ENCODE measurements around the gene GRID2. TPM values are rescaled to one million over a fixed set of nuclear protein-coding genes. Genes with fewer than 3 reads are reported as not detected.
"Not testable (repeated sequence)": the region's sequence is repeated elsewhere in the genome, so short reads cannot be mapped to it uniquely, and the experiment has no call there.

The GRID2 gene
- total RNA-seq, 2 donors from 2014 or later: 0.28 TPM; not detected in 1

DNA sequence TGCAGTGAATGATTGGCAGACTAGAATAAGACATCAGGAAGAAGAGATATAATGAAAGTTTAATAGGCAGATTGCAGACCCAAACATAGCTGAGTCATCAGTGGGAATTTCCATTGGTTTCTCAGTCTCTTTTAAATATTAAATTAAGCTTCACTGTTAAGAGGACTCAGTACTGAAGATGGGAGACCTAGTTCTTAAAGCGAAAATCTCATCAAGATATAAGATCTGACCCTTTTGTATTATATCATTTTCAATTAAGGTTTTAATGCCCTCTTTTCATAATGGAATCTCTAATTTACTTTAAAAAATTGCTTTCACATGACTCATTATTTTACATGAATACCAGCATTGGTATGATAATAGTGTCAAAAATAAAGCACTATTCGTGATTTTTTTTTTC lies 1355.9 kb downstream of the GRID2 start:
- DNase-seq (ENCODE audit: low spot score) (no peak), ATAC-seq (ENCODE audit: insufficient number of reproducible peaks, low FRiP score, low read depth) (no peak)
- Histone ChIP-seq H3K27me3 (replicated peaks; ENCODE audit: insufficient read depth) (no peaks in the 10 kb centered on the region), H3K9me3 (no peaks in the 10 kb centered on the region), H3K27ac (no peak overlapping the region), H3K4me3 (no peak overlapping the region), H3K4me1 (ENCODE audit: control insufficient read depth in 1 of 2, low read depth in 2 of 2) (no peaks in the 10 kb centered on the region), H3K36me3 (no peaks in the 10 kb centered on the region)
- TF ChIP-seq, protein P1, sequence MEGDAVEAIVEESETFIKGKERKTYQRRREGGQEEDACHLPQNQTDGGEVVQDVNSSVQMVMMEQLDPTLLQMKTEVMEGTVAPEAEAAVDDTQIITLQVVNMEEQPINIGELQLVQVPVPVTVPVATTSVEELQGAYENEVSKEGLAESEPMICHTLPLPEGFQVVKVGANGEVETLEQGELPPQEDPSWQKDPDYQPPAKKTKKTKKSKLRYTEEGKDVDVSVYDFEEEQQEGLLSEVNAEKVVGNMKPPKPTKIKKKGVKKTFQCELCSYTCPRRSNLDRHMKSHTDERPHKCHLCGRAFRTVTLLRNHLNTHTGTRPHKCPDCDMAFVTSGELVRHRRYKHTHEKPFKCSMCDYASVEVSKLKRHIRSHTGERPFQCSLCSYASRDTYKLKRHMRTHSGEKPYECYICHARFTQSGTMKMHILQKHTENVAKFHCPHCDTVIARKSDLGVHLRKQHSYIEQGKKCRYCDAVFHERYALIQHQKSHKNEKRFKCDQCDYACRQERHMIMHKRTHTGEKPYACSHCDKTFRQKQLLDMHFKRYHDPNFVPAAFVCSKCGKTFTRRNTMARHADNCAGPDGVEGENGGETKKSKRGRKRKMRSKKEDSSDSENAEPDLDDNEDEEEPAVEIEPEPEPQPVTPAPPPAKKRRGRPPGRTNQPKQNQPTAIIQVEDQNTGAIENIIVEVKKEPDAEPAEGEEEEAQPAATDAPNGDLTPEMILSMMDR (IDR thresholded peaks at IDR 0.05): no peak

DNA sequence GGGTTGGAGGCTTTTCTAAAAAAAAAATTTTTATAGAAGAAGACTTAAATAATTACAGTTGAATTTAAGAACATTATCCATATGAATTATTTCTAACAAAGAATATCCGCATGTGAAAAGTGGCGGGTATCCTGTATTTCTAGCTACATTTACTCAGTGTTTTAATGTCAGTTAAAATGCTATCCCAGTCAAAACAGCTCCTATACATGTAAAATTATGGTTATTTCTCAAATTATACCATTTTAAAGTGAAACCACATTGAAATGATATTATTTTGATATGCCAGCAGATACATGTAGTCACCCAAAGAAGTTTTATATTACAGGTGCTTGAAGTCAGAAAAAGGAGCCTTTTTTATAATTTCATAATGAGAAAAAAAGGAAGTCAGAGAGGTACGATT lies 1356.3 kb downstream of the GRID2 start:
- TF ChIP-seq, protein P1 (IDR thresholded peaks at IDR 0.05): no peak
- Histone ChIP-seq H3K4me1 (ENCODE audit: control insufficient read depth in 1 of 2, low read depth in 2 of 2) (no peaks in the 10 kb centered on the region), H3K27ac (no peak overlapping the region), H3K36me3 (no peaks in the 10 kb centered on the region), H3K4me3 (no peak overlapping the region), H3K27me3 (replicated peaks; ENCODE audit: insufficient read depth) (no peaks in the 10 kb centered on the region), H3K9me3 (no peaks in the 10 kb centered on the region)
- no peak for DNase-seq (ENCODE audit: low spot score)
- no peak for ATAC-seq (ENCODE audit: insufficient number of reproducible peaks, low FRiP score, low read depth)

DNA sequence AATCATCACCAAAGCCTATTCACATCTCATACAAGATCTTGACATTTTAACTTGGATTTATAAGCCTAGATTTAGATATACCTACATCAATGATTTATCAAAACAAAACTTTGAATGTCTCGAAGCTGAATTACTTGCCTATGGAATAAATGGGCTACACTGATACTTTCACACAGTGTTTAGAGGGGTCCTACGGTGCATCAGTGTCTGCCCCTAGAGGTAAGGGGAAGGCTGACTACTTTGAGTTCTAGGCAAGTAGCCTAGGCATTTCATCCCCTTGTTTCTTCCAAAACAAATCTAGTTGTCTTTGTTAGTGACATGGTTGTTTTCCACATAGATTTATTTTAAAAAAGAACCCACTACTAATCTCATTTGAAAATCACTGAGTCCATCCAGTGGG lies 1366.7 kb downstream of the GRID2 start:
- no peaks in the 10 kb centered on the region for H3K9me3 ChIP-seq
- TF ChIP-seq, protein P1 (IDR thresholded peaks at IDR 0.05): no peak
- H3K27ac ChIP-seq: no peak overlapping the region
- H3K4me3 ChIP-seq: no peak overlapping the region
- H3K36me3 ChIP-seq: no peaks in the 10 kb centered on the region
- DNase-seq (ENCODE audit: low spot score) (no peak), ATAC-seq (ENCODE audit: insufficient number of reproducible peaks, low FRiP score, low read depth) (no peak)
- H3K4me1 ChIP-seq (ENCODE audit: control insufficient read depth in 1 of 2, low read depth in 2 of 2): no peaks in the 10 kb centered on the region
- H3K27me3 ChIP-seq (replicated peaks; ENCODE audit: insufficient read depth): no peaks in the 10 kb centered on the region

DNA sequence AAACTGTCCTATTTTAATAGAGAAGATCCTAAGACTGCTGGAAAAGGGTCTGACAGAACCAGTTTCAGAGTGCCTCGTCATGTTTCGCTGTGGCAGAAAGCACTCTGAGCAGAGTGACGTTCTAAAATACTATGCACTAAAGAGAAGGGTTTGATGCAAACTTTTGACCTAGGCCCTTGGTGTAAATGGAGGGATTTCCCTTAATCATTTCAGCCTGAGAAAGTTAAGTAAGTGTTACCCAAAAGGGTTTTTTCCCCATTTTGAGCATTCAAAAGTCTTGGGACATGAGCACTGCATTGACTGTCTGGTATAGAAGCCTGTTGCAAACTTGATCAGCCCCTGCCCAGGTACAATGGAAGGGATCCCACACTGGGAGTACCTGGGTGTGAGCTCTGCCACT lies 1367.3 kb downstream of the GRID2 start:
- TF ChIP-seq, protein P1 (IDR thresholded peaks at IDR 0.05): no peak
- H3K27me3 ChIP-seq (replicated peaks; ENCODE audit: insufficient read depth): no peaks in the 10 kb centered on the region
- ATAC-seq (ENCODE audit: insufficient number of reproducible peaks, low FRiP score, low read depth): no peak
- H3K4me3 ChIP-seq: no peak overlapping the region
- no peak overlapping the region for H3K27ac ChIP-seq
- no peak for DNase-seq (ENCODE audit: low spot score)
- H3K9me3 ChIP-seq: no peaks in the 10 kb centered on the region
- no peaks in the 10 kb centered on the region for H3K4me1 ChIP-seq (ENCODE audit: control insufficient read depth in 1 of 2, low read depth in 2 of 2)
- H3K36me3 ChIP-seq: no peaks in the 10 kb centered on the region

DNA sequence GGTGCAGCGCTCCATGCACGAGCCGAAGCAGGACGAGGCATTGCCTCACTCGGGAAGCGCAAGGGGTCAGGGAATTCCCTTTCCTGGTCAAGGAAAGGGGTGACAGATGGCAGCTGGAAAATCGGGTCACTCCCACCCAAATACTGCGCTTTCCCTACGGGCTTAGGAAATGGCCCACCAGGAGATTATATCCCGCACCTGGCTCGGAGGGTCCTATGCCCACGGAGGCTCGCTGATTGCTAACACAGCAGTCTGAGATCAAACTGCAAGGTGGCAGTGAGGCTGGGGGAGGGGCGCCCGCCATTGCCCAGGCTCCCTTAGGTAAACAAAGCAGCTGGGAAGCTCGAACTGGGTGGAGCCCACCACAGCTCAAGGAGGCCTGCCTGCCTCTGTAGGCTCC lies 1373.2 kb downstream of the GRID2 start:
- ATAC-seq (ENCODE audit: insufficient number of reproducible peaks, low FRiP score, low read depth); H3K27me3 ChIP-seq (replicated peaks; ENCODE audit: insufficient read depth); H3K36me3 ChIP-seq; H3K27ac ChIP-seq; DNase-seq (ENCODE audit: low spot score); H3K9me3 ChIP-seq; H3K4me1 ChIP-seq (ENCODE audit: control insufficient read depth in 1 of 2, low read depth in 2 of 2); H3K4me3 ChIP-seq: not testable (repeated sequence)

DNA sequence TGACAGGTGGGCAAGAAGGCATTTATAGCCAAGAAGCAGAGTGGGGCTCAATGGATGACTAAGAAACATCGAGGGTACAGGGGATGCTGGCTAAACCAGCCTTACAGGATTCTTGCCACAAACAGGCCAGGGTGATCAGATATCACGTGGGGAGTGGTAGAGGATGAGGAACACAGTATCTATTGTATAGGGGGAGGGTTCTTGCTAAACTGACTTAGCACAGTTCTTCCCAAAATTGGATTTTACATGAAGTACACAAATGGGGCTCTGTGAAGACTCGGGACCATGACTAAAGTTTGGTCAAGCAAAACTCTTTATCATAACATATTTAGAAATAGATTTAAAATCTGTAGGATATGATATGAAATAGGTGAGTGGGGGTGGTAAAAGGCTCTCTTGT lies 1380.8 kb downstream of the GRID2 start:
- Histone ChIP-seq H3K36me3 (no peaks in the 10 kb centered on the region), H3K27me3 (replicated peaks; ENCODE audit: insufficient read depth) (no peaks in the 10 kb centered on the region), H3K27ac (no peak overlapping the region), H3K4me3 (no peak overlapping the region), H3K9me3 (no peaks in the 10 kb centered on the region), H3K4me1 (ENCODE audit: control insufficient read depth in 1 of 2, low read depth in 2 of 2) (no peaks in the 10 kb centered on the region)
- ATAC-seq (ENCODE audit: insufficient number of reproducible peaks, low FRiP score, low read depth) (no peak), DNase-seq (ENCODE audit: low spot score) (no peak)
- TF ChIP-seq, protein P1 (IDR thresholded peaks at IDR 0.05): no peak

Data from thoracic aorta (tissue), 2 donors.